ENCODE measurements around the gene AFF1. TPM values are rescaled to one million over a fixed set of nuclear protein-coding genes. Genes with fewer than 3 reads are reported as not detected.
A peak's percentile ranks its signal among the peaks of the same experiment; 100 is the strongest.

AFF1 gene
- total RNA-seq, 1 donor from 2014 or later: 13.2 TPM

DNA sequence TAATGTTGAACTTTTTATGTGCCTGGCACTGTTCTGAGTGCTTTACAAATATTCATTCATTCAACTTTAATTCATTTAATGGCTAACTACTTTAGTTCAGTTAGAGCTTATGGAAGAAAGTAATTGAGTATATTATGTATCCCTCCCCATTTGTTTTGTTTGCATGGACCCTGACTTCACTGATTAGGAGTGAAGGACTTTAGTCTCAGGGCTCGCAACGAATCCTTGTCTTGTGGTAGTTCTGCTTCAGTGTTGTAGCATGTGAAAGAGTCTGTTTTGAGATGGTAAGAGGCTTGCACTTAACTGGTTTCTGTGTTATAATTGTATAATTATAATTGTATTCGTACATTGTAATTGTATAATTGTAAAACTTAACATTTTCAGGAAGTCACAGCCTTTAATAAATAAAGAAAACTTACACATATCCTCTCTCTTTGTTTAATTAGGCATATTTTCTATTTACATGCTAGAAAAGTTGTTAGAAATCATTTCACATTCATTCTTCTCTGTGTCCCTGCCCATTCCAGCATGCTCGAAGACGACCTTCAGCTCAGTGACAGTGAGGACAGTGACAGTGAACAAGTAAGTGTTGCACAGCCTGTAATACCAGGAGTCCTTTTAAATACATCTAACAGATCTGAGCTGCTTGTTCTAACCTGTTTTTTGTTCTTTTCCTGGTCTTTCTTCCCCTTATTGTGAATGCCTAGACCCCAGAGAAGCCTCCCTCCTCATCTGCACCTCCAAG lies 170.5 kb downstream of the AFF1 start:
- no peak for DNase-seq (ENCODE audit: low read depth in 2 of 2)

- peak in 1 of 2 donors; percentile 71 for DNase-seq (ENCODE audit: low read depth in 2 of 2)
Observed at GRCh38 chr4:87108142-87108546, 173.3 kb downstream of the AFF1 start.

GRCh38 chr4:87109121-87109520 lies 174.3 kb downstream of the AFF1 start:
- DNase-seq (ENCODE audit: low read depth in 2 of 2): no peak

DNA sequence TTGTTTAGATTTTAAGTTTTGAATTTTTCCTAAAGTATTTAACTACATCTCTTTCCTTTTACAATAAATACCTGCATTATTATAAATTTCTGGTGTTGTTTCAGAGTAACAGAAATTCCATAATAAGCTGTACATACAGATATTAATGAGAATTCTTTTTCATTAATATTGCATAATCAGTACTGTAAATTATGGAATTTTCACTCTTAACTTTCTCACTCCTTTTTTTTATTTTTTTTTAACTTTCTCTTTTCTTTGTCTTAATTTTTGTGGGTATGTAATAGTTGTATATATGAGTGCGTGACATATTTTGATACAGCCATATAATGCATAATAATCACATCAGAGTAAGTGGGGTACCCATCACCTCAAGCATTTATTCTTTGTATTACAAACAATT lies 175.1 kb downstream of the AFF1 start:
- DNase-seq (ENCODE audit: low read depth in 2 of 2): no peak

DNA sequence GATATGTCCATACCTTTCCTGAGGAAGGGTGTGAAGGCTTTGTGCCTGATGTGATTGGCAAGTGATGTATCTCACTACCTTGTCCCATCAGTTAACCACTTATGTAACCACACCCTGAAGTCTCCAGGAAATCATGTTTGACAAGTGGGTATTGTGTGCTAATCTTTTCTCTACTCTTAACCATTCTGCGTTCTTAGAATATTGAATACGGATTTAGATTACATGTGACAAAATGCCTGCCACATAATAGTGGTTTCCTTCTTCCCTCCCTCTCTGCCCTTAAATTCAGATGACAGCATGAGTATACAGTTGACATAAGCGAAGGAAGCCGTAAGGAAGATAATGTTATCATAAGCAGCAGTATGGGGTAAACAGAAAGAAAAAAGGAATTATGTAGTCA lies 177.3 kb downstream of the AFF1 start:
- DNase-seq (ENCODE audit: low read depth in 2 of 2): no peak

DNA sequence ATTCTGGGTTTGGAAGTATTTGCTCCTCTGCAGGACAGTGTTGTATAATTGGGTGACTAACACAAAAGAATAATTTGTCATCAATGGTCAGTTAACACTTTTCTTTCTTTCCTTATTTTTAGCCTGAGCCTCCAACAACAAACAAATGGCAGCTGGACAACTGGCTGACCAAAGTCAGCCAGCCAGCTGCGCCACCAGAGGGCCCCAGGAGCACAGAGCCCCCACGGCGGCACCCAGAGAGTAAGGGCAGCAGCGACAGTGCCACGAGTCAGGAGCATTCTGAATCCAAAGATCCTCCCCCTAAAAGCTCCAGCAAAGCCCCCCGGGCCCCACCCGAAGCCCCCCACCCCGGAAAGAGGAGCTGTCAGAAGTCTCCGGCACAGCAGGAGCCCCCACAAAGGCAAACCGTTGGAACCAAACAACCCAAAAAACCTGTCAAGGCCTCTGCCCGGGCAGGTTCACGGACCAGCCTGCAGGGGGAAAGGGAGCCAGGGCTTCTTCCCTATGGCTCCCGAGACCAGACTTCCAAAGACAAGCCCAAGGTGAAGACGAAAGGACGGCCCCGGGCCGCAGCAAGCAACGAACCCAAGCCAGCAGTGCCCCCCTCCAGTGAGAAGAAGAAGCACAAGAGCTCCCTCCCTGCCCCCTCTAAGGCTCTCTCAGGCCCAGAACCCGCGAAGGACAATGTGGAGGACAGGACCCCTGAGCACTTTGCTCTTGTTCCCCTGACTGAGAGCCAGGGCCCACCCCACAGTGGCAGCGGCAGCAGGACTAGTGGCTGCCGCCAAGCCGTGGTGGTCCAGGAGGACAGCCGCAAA lies 179.6 kb downstream of the AFF1 start:
- DNase-seq (ENCODE audit: low read depth in 2 of 2): no peak

DNA sequence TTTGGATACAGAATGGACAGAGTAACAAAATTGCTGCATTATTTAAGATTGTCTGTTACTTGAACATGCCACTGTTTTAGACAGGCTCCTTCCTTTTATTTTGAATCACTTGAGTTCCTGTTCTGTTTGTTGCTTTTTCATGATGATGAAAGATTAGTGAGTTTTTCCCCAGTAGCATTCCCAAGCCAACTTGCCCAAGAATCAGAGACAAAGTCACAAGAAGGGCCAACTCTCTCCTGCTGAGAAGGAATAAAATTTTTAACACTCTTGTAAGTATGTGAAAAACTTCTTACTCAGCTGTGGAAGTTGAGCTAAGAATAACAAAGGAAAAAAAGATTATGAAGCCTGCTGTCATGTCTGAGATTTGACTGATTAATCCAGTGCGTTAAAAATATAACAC lies 181.4 kb downstream of the AFF1 start:
- no peak for DNase-seq (ENCODE audit: low read depth in 2 of 2)

DNA sequence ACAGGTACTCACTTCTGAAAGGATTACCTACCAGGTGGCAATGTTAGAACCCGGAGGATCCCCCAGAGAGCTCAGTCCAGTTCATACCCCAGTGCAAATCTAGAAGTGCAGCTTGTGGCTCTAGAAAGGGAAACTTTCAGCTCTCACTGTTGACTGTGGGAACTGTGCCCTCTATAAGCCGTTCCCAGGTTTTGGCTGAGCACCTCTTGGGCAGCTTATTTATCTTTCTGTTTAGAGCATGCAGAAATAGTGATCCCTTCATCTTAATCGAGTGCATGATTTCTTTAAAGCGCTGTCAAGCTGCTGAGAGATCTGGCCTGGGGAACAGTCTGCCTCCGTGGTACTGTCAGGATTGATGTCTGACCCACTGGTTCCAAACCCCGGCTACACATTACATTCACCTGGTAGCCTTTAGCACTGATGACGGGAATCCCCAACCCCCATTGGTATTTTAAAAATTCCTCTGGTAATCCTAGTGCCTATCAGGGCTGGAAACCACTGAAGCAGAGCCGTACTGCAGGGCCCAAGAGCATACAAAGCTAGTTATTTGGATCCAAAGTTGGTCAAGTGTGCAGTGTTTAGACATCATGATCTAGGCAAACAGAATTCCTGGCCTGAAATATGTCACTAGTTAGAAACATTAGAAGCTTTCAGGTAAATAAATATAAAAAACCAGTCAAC lies 182.4 kb downstream of the AFF1 start:
- no peak for DNase-seq (ENCODE audit: low read depth in 2 of 2)

GRCh38 chr4:87117732-87118075 lies 182.9 kb downstream of the AFF1 start:
- DNase-seq (ENCODE audit: low read depth in 2 of 2): no peak

DNA sequence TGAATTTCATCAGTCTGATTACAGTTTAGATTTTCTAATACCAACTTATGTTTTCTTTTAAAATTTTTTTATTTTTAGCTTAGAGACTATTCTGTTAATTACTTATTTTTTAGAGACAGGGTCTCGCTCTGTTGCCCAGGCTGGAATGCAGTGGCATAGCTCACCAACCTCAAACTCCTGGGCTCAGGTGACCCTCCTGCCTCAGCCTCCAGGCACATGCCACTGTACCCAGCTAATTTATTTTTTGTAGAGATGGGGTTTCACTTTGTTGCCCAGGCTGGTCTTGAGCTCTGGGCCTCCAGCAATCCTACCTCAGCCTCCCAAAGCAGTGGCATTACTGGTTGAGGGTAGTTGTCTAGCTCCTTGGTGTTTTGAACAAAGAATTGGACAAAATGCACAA lies 183.6 kb downstream of the AFF1 start:
- no peak for DNase-seq (ENCODE audit: low read depth in 2 of 2)

DNA sequence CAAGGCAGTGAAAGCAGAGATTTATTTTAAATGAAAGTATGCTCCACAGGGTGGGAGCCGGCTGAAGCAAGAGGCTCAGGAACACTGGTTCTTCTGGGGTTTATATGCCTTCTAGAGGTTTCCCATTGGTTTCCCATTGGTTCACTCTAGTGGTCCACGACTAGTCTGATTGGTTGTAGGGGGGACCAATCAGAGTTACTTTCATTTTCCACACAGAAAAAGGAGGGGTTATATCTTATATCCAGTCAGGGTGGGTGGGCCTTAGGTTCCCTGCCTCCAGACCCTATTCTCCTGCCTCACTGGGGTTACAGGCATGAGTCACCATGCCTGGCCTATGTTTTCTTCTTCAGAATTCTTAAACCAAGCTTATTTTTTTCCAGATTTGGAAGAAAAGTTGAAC lies 184.0 kb downstream of the AFF1 start:
- DNase-seq (ENCODE audit: low read depth in 2 of 2): peak in 1 of 2 donors; percentile 41

- DNase-seq (ENCODE audit: low read depth in 2 of 2): no peak
Observed at GRCh38 chr4:87120010-87120409, 185.2 kb downstream of the AFF1 start.

- DNase-seq (ENCODE audit: low read depth in 2 of 2): peak in 1 of 2 donors; percentile 25
Observed at GRCh38 chr4:87120411-87121162, 185.8 kb downstream of the AFF1 start.

DNA sequence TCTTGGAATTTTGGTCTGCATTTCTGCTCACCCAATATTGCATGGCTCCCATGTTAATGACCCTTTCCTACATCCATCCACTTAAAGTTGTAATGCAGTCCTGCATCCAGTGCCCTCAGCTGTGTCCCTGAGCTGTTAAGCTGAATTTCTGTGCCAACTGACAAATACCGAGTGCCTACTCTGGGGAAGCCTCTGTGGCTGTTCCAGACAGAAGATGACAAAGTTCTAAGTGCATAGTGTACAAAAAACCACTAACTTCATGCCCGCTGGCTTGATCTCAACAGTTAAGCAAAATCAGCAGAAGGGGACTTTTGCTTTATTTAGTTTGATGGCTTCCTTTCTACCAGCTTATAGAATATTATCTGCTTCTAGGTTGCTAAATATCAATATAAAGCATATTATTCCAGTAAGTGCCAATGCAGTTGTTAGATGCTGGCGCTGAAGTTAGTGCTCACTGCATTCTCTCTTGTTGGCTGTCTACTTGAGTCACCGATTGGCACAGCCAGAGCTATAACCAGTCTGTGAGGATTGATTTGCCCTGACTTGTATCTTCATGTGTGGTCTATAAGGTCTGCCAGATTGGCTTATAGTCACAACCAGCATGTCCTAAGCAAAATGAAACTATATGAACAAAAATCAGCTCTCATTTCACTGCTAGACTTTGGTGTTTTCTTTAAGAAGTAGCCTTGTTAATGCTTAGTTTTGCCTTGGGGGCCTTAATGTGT lies 186.7 kb downstream of the AFF1 start:
- DNase-seq (ENCODE audit: low read depth in 2 of 2): no peak

DNA sequence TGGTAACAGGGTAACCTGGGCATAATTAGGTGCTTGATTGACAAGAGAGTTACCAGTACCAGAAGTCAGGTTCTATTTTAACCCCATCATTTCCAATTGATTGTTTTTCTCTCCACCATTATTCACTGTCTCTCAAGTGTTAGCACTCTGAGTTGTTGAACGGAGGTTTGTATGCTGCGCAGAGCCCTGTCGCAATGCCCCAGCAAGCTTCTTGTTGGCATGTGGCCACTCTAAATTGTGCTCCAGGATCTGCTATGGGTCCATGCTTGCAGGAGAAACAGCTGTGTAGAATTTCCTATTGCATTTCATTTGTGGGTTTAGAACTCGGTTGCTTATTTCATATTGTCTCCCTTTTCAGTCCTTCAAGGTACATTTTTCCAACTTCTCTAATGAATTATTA lies 187.4 kb downstream of the AFF1 start:
- no peak for DNase-seq (ENCODE audit: low read depth in 2 of 2)

GRCh38 chr4:87126056-87126455 lies 191.2 kb downstream of the AFF1 start:
- DNase-seq (ENCODE audit: low read depth in 2 of 2): no peak

- no peak for DNase-seq (ENCODE audit: low read depth in 2 of 2)
Observed at GRCh38 chr4:87128006-87128705, 193.3 kb downstream of the AFF1 start.

DNA sequence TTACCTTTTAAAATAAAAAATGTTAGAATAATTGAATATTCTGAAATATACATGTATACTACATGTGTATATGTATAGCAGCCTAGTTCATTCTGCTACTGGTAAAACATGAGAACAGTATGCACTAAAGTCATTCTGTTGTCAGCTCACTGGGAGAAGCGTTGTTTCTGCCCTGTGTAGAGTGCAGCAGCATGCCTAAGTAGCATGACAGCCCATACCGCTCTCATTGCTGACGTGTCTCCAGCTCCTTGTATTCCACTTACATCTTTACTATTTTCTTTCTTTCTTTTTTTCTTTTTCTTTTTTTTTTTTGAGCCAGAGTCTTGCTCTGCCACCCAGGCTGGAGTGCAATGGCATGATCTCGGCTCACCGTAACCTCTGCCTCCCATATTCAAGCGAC lies 194.9 kb downstream of the AFF1 start:
- no peak for DNase-seq (ENCODE audit: low read depth in 2 of 2)

DNA sequence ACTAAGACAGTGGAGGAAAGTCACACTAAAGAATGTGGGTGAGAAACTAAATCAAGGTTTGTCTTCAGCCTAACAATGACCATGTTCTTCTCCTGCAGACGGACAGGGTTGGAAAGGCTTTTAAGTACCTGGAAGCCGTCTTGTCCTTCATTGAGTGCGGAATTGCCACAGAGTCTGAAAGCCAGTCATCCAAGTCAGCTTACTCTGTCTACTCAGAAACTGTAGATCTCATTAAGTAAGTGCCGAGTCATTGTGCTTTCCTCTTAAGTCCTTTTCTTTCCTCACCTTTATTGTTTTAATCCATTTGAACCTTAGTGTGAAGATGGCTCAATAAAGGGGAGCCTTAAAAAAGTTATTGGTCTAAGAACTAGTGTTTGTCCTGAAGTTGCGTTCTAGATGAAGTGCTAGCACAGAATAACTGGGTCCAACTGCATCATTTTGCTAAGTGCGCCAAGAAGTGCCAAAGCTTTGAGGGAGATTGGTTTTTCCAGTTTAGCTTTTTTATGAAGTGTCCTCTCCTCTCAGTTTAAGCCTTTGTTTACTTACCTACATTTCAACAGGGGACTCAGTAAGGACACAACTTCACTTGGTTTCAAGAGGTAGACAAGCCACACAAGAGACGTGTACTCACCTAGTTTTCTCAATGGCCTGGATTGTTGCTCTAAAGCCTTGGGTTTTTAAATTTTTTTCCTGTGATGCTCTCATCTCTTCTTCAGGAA lies 196.3 kb downstream of the AFF1 start:
- no peak for DNase-seq (ENCODE audit: low read depth in 2 of 2)

DNA sequence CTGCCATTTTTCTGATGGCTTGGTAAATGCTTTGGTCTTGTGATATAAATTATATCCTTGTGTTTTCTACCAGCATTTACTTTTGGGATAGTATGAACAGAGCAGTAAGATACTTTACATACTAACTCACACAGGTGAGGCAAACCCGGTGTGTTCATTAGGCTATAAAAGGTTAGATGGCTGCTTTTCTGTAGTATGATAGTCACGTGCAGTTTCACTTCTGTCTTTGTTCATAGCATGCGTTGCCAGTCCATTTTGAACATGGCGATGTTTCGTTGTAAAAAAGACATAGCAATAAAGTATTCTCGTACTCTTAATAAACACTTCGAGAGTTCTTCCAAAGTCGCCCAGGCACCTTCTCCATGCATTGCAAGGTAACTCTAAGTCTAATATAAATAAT lies 197.2 kb downstream of the AFF1 start:
- no peak for DNase-seq (ENCODE audit: low read depth in 2 of 2)

Measured in dermis microvascular lymphatic vessel endothelial cell (primary cell).